ENCODE measurements around the gene CCDC92. TPM values are rescaled to one million over a fixed set of nuclear protein-coding genes. Genes with fewer than 3 reads are reported as not detected.

Gene CCDC92
- total and polyA plus RNA-seq, 2 of the 8 experiments (the other 6 are each of a cell fraction or from before 2014, with no cell fraction given): 0.43 to 0.51 TPM

GRCh38 chr12:123914726-123915333 is 57.8 kb downstream of the CCDC92 start:
- Histone ChIP-seq H3K4me3 (ENCODE audit: extremely low read depth in 1 of 4, insufficient read depth in 2 of 4, low read depth in 3 of 4, low read length in 4 of 4) (no peak overlapping the region), H3K27me3 (replicated peaks in 1 of 4; ENCODE audit: control insufficient read depth in 3 of 4, extremely low read depth in 1 of 4, insufficient read depth in 3 of 4, low read length in 3 of 4) (0 out of 7 replicates have a peak, but pooled peaks cover 0 to 3% (median 0%) of the 10 kb centered on the region in 4 experiments), H3K27ac (ENCODE audit: low read depth, low read length) (no peak overlapping the region), H3K9ac (replicated peaks in 1 of 4; ENCODE audit: extremely low read depth in 1 of 4, low read depth in 3 of 4, low read length in 3 of 4) (no peak overlapping the region), H3K18ac (ENCODE audit: extremely low read depth, low read length) (no peak overlapping the region), H3K4me1 (replicated peaks in 1 of 4; ENCODE audit: control insufficient read depth in 3 of 4, insufficient read depth in 4 of 4, low read length in 3 of 4) (peaks cover 0 to 8% (median 0%) of the 10 kb centered on the region in 4 experiments; a peak in 2 of 7 replicates), H2AK5ac (ENCODE audit: low read depth, low read length) (no peak overlapping the region), H2BK15ac (ENCODE audit: low read length) (no peak overlapping the region), H3K56ac (replicated peaks; ENCODE audit: insufficient read length, low read depth, low read length) (no peak overlapping the region), H3K14ac (ENCODE audit: insufficient read length) (no peak overlapping the region), H3K79me1 (ENCODE audit: low read depth, low read length) (no peaks in the 10 kb centered on the region), H4K8ac (ENCODE audit: extremely low read depth, insufficient read depth, low read length) (no peak overlapping the region; the same call in 1 of the 2 replicates), H3K23me2 (ENCODE audit: low read depth, low read length) (no peaks in the 10 kb centered on the region), H3K9me3 (ENCODE audit: insufficient read depth in 2 of 2, low read depth in 1 of 2, low read length in 1 of 2) (no peaks in the 10 kb centered on the region), H4K91ac (replicated peaks; ENCODE audit: insufficient read length, low read length) (no peak overlapping the region), H3K79me2 (ENCODE audit: control insufficient read depth in 1 of 2, insufficient read depth in 2 of 2, low read length in 2 of 2) (no peaks in the 10 kb centered on the region), H2BK120ac (replicated peaks; ENCODE audit: low read depth, low read length) (no peak overlapping the region), H3K4me2 (ENCODE audit: insufficient read depth in 1 of 2, low read depth in 2 of 2, low read length in 2 of 2) (no peak overlapping the region), H4K5ac (ENCODE audit: insufficient read length, low read depth, low read length) (no peak overlapping the region), H2BK5ac (ENCODE audit: low read depth, low read length) (no peak overlapping the region), H2BK20ac (ENCODE audit: low read length) (no peak overlapping the region), H4K20me1 (replicated peaks in 1 of 2; ENCODE audit: control insufficient read depth in 1 of 2, insufficient read depth in 2 of 2, low read length in 2 of 2) (no peaks in the 10 kb centered on the region), H2BK12ac (ENCODE audit: low read depth, low read length) (no peak overlapping the region), H3K4ac (replicated peaks; ENCODE audit: insufficient read length, low read depth, low read length) (no peak overlapping the region), H2AFZ (ENCODE audit: low read length) (no peak overlapping the region), H3K36me3 (ENCODE audit: control insufficient read depth in 2 of 4, insufficient read depth in 4 of 4, low read length in 3 of 4) (no peaks in the 10 kb centered on the region), H3K23ac (ENCODE audit: insufficient read length) (no peak overlapping the region)
- FAIRE-seq (no peak), DNase-seq (ENCODE audit: low read depth in 1 of 2, low spot score in 2 of 2) (no peak)
- TF ChIP-seq CBX8 (IDR thresholded peaks at IDR 0.05; ENCODE audit: borderline replicate concordance, low read depth, low read length): no peak
- TF ChIP-seq, protein P1, sequence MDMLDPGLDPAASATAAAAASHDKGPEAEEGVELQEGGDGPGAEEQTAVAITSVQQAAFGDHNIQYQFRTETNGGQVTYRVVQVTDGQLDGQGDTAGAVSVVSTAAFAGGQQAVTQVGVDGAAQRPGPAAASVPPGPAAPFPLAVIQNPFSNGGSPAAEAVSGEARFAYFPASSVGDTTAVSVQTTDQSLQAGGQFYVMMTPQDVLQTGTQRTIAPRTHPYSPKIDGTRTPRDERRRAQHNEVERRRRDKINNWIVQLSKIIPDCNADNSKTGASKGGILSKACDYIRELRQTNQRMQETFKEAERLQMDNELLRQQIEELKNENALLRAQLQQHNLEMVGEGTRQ (IDR thresholded peaks at IDR 0.05; ENCODE audit: low read length): no peak
- TF ChIP-seq RFX5 (IDR thresholded peaks at IDR 0.05; ENCODE audit: borderline replicate concordance, low read depth, low read length): no peak
- TF ChIP-seq GABPA (IDR thresholded peaks at IDR 0.05; ENCODE audit: borderline replicate concordance, insufficient read depth, low read length): no peak
- TF ChIP-seq TEAD4 (IDR thresholded peaks at IDR 0.05; ENCODE audit: low read depth, low read length): no peak
- WGBS, 2 experiments (ENCODE audit: extremely low coverage in 1 of 2, insufficient coverage in 1 of 2, insufficient read length in 1 of 2, insufficient replicate concordance in 2 of 2, low coverage in 1 of 2, low lambda C conversion rate in 2 of 2, missing lambda C conversion rate in 1 of 2): 63% methylated on average over 16 of the region's 20 CpGs; no CpG with 5 or more reads in 1 of the 2 experiments
- ChIA-PET CTCF (ENCODE audit: partially characterized antibody) (interaction anchor here (0.8 to 4.6 kb wide), 11 partner anchors 9 to 73 kb away, joined by 3 to 23 read pairs (median 4); no protein-coding TSS in a partner anchor), POLR2A (ENCODE audit: partially characterized antibody) (no interaction called here)
